CD14-positive monocyte (primary cell): Measurements from ENCODE around the gene LCN9. TPM values are rescaled to one million over a fixed set of nuclear protein-coding genes. Genes with fewer than 3 reads are reported as not detected.

ENCODE experiments used
- DNase-seq, 3 donors: peaks; one replicate each; pipeline ENCODE4 v3.0.0-alpha.2; 2011 to 2022
- H2AFZ ChIP-seq: 2 replicates; pipeline ENCODE4 v1.6.0; 2012; ENCODE audit warnings: mild to moderate bottlenecking, low read depth, low read length, inconsistent platforms; ENCODE audit not compliant: insufficient read depth, poor library complexity, severe bottlenecking
- H3K27ac ChIP-seq, 2 donors: 1 replicate in 1 of 2; 2 replicates in 1 of 2; pipeline ENCODE4 v1.5.1; 2012 to 2013; ENCODE audit warnings: low read length in 2 of 2, control low read depth in 1 of 2, inconsistent platforms in 1 of 2, low read depth in 1 of 2, mild to moderate bottlenecking in 1 of 2
- H3K27me3 ChIP-seq, 2 donors: one replicate each; pipeline versions ENCODE4 v1.6.0 to v1.6.1; 2011 to 2013; ENCODE audit warnings: low read length in 2 of 2; ENCODE audit not compliant: control insufficient read depth in 2 of 2, insufficient read depth in 2 of 2
- H3K36me3 ChIP-seq, 2 donors: replicated peaks in 1 of 2; 1 replicate in 1 of 2; 2 replicates in 1 of 2; pipeline versions ENCODE4 v1.5.1 to v1.6.1; 2012 to 2013; ENCODE audit warnings: low read length in 2 of 2, control low read depth in 1 of 2, inconsistent platforms in 1 of 2, mild to moderate bottlenecking in 1 of 2; ENCODE audit not compliant: insufficient read depth in 2 of 2, control insufficient read depth in 1 of 2
- H3K4me1 ChIP-seq, 2 donors: 1 replicate in 1 of 2; 2 replicates in 1 of 2; pipeline versions ENCODE4 v1.5.1 to v1.6.1; 2012 to 2013; ENCODE audit warnings: low read length in 2 of 2, control low read depth in 1 of 2, inconsistent platforms in 1 of 2, mild to moderate bottlenecking in 1 of 2, moderate library complexity in 1 of 2; ENCODE audit not compliant: insufficient read depth in 2 of 2, control insufficient read depth in 1 of 2
- H3K4me2 ChIP-seq: replicated peaks from 2 replicates; pipeline ENCODE3; 2012; ENCODE audit warnings: low read length, moderate library complexity, mild to moderate bottlenecking; ENCODE audit not compliant: poor library complexity, severe bottlenecking; ENCODE audit errors: extremely low read depth
- H3K4me3 ChIP-seq, 3 experiments: fragments of 200-600 bp in 1 of 3; sonication (generic) in 1 of 3; replicated peaks in 1 of 3; 1 replicate in 2 of 3; 2 replicates in 1 of 3; pipeline ENCODE4 v1.5.1; 2011 to 2013; ENCODE audit warnings: low read length in 3 of 3, mild to moderate bottlenecking in 3 of 3, control low read depth in 2 of 3, low read depth in 2 of 3, inconsistent platforms in 1 of 3, moderate library complexity in 1 of 3
- H3K79me2 ChIP-seq: 2 replicates; pipeline ENCODE4 v1.6.0; 2012; ENCODE audit warnings: mild to moderate bottlenecking, control low read depth, inconsistent platforms, low read length, moderate library complexity; ENCODE audit not compliant: insufficient read depth
- H3K9ac ChIP-seq: 2 replicates; pipeline ENCODE4 v1.6.0; 2017; ENCODE audit warnings: low read length, mild to moderate bottlenecking; ENCODE audit not compliant: insufficient read depth, poor library complexity, severe bottlenecking
- H3K9me3 ChIP-seq, 2 donors: replicated peaks in 1 of 2; 1 replicate in 1 of 2; 2 replicates in 1 of 2; pipeline versions ENCODE4 v1.5.1 to v1.6.1; 2012 to 2013; ENCODE audit warnings: low read length in 2 of 2, control low read depth in 1 of 2; ENCODE audit not compliant: control insufficient read depth in 1 of 2, insufficient read depth in 1 of 2
- H4K20me1 ChIP-seq: 2 replicates; pipeline ENCODE4 v1.6.0; 2012; ENCODE audit warnings: mild to moderate bottlenecking, low read length, control low read depth, moderate library complexity; ENCODE audit not compliant: insufficient read depth
- H3K27ac Mint-ChIP-seq, 7 donors: one replicate each; pipeline ENCODE4 v1.8.0; 2020; ENCODE audit warnings: mild to moderate bottlenecking in 7 of 7, mixed read lengths in 7 of 7, moderate library complexity in 6 of 7, inconsistent platforms in 2 of 7
- H3K27me3 Mint-ChIP-seq, 3 donors: one replicate each; pipeline ENCODE4 v1.8.0; 2021 to 2022; ENCODE audit warnings: low read depth in 3 of 3, mild to moderate bottlenecking in 3 of 3, mixed read lengths in 3 of 3, moderate library complexity in 3 of 3, inconsistent platforms in 1 of 3
- H3K36me3 Mint-ChIP-seq, 2 donors: one replicate each; pipeline ENCODE4 v1.8.0; 2020; ENCODE audit warnings: mixed read lengths in 2 of 2, inconsistent platforms in 1 of 2, mild to moderate bottlenecking in 1 of 2
- H3K4me1 Mint-ChIP-seq: one replicate; pipeline ENCODE4 v1.8.0; 2020; ENCODE audit warnings: mild to moderate bottlenecking, mixed read lengths
- H3K4me3 Mint-ChIP-seq, 2 donors: one replicate each; pipeline ENCODE4 v1.8.0; 2020; ENCODE audit warnings: mild to moderate bottlenecking in 2 of 2, mixed read lengths in 2 of 2, moderate library complexity in 1 of 2
- H3K9me3 Mint-ChIP-seq, 7 donors: one replicate each; pipeline ENCODE4 v1.8.0; 2020 to 2022; ENCODE audit warnings: mixed read lengths in 7 of 7, mild to moderate bottlenecking in 6 of 7, moderate library complexity in 6 of 7, inconsistent platforms in 2 of 7
- CTCF ChIP-seq: fragments of 200-600 bp; IDR thresholded peaks from one replicate; pipeline ENCODE4 v1.8.0; 2022; ENCODE audit warnings: antibody characterized with exemption, mild to moderate bottlenecking
- WGBS: methylation state at CpG from one replicate; pipeline ENCODE4 v1.1.5; 2013; ENCODE audit warnings: missing lambda C conversion rate; ENCODE audit not compliant: insufficient coverage; 5-methylcytosine and 5-hydroxymethylcytosine counted together
- intact Hi-C, 2 donors: fragments of 100-400 bp; cut with micrococcal nuclease; formaldehyde crosslinking; loops; one replicate each; pipeline versions ENCODE4 v1.15.0 to v1.15.1; 2023
- polyA plus RNA-seq, 3 donors: library from polyadenylated mRNA; depleted of rRNA in 1 of 3; unstranded in 2 of 3; stranded (reverse) in 1 of 3; fragments of 300-500 nt in 2 of 3; fragments of >200 nt in 1 of 3; fragmentation: Illumina TruSeq in 2 of 3; gene quantifications; 1 replicate in 2 of 3; 2 replicates in 1 of 3; pipeline ENCODE4 v1.2.3, GENCODE V29; 2012 to 2021

Gene LCN9
- polyA plus RNA-seq, 3 donors, result not detected

- peaks cover 18 to 48% (median 37%) of the 10 kb centered on the region in 7 donors for H3K9me3 Mint-ChIP-seq
- intact Hi-C loops, result no loop called here
- H3K4me2 ChIP-seq, result no peak overlapping the region
- no CpG with 5 or more reads among the region's 8 CpGs for WGBS
- no peak overlapping the region for H3K4me3 ChIP-seq
- H2AFZ ChIP-seq, result no peak overlapping the region
- H3K27me3 Mint-ChIP-seq, result peaks cover 1 to 2% (median 2%) of the 10 kb centered on the region in 3 donors
- H3K4me1 Mint-ChIP-seq, result no peaks in the 10 kb centered on the region
- H3K4me3 Mint-ChIP-seq, result no peak overlapping the region
- H3K36me3 ChIP-seq, result no peaks in the 10 kb centered on the region
- no peaks in the 10 kb centered on the region for H3K36me3 Mint-ChIP-seq
- no peaks in the 10 kb centered on the region for H3K4me1 ChIP-seq
- H3K9ac ChIP-seq, result no peak overlapping the region
- H3K27ac ChIP-seq, result no peak overlapping the region
- peaks cover 15 to 27% of the 10 kb centered on the region in 2 donors for H3K9me3 ChIP-seq
- no peak for DNase-seq
- no peaks in the 10 kb centered on the region for H4K20me1 ChIP-seq
- no peak for TF ChIP-seq CTCF
- H3K27ac Mint-ChIP-seq, result no peak overlapping the region
- H3K27me3 ChIP-seq, result no peaks in the 10 kb centered on the region
- H3K79me2 ChIP-seq, result no peaks in the 10 kb centered on the region
These were observed 21.4 kb upstream of the LCN9 start for GRCh38 chr9:135641745-135642144.

- no peak for TF ChIP-seq CTCF
- H3K9me3 Mint-ChIP-seq, result peaks cover 32 to 68% (median 64%) of the 10 kb centered on the region in 7 donors
- no peak for DNase-seq
- WGBS, result 93% methylated on average over 4 of the region's 5 CpGs
- Histone ChIP-seq H3K4me3 (no peak overlapping the region), H2AFZ (no peak overlapping the region), H3K36me3 (no peaks in the 10 kb centered on the region), H3K4me1 (no peaks in the 10 kb centered on the region), H3K9me3 (peaks cover 39 to 57% of the 10 kb centered on the region in 2 donors), H3K27me3 (no peaks in the 10 kb centered on the region), H3K4me2 (no peak overlapping the region), H3K27ac (no peak overlapping the region), H3K79me2 (no peaks in the 10 kb centered on the region), H4K20me1 (no peaks in the 10 kb centered on the region), H3K9ac (no peak overlapping the region)
- H3K4me1 Mint-ChIP-seq, result no peaks in the 10 kb centered on the region
- H3K27me3 Mint-ChIP-seq, result no peaks in the 10 kb centered on the region
- no peaks in the 10 kb centered on the region for H3K36me3 Mint-ChIP-seq
- intact Hi-C loops, result no loop called here
- H3K27ac Mint-ChIP-seq, result no peak overlapping the region
- no peak overlapping the region for H3K4me3 Mint-ChIP-seq
These were observed 18.4 kb upstream of the LCN9 start for GRCh38 chr9:135644631-135645218.
